Measurements from ENCODE around the gene SULT4A1. TPM values are rescaled to one million over a fixed set of nuclear protein-coding genes. Genes with fewer than 3 reads are reported as not detected.

The SULT4A1 gene
- total and polyA plus RNA-seq, 2 experiments from 2014 or later: 1.1 to 2.8 TPM

GRCh38 chr22:43862882-43863202, 529 bp upstream of the SULT4A1 start:
- peak overlapping the region; percentile 82 for H3K4me2 ChIP-seq
- H4K20me1 ChIP-seq (ENCODE audit: insufficient read depth, poor library complexity, severe bottlenecking): no peaks in the 10 kb centered on the region
- peaks cover 3% of the 10 kb centered on the region for H3K4me1 ChIP-seq (ENCODE audit: insufficient read depth)
- H3K9me2 ChIP-seq (replicated peaks; ENCODE audit: insufficient read depth): no peaks in the 10 kb centered on the region
- peak overlapping the region; percentile 60 for H2AFZ ChIP-seq
- H3K79me2 ChIP-seq: no peaks in the 10 kb centered on the region
- H3K36me3 ChIP-seq (replicated peaks; ENCODE audit: insufficient read depth, low read depth): no peaks in the 10 kb centered on the region
- no peaks in the 10 kb centered on the region for H3K9me3 ChIP-seq (ENCODE audit: low read depth)
- TF ChIP-seq EZH2phosphoT487 (IDR thresholded peaks at IDR 0.05; ENCODE audit: low read depth, severe bottlenecking, unreplicated experiment) (no peak), EZH2 (IDR thresholded peaks at IDR 0.05; ENCODE audit: borderline replicate concordance) (no peak)
- TF ChIP-seq, protein P1, sequence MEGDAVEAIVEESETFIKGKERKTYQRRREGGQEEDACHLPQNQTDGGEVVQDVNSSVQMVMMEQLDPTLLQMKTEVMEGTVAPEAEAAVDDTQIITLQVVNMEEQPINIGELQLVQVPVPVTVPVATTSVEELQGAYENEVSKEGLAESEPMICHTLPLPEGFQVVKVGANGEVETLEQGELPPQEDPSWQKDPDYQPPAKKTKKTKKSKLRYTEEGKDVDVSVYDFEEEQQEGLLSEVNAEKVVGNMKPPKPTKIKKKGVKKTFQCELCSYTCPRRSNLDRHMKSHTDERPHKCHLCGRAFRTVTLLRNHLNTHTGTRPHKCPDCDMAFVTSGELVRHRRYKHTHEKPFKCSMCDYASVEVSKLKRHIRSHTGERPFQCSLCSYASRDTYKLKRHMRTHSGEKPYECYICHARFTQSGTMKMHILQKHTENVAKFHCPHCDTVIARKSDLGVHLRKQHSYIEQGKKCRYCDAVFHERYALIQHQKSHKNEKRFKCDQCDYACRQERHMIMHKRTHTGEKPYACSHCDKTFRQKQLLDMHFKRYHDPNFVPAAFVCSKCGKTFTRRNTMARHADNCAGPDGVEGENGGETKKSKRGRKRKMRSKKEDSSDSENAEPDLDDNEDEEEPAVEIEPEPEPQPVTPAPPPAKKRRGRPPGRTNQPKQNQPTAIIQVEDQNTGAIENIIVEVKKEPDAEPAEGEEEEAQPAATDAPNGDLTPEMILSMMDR (IDR thresholded peaks at IDR 0.05; ENCODE audit: poor library complexity): no peak
- H3K4me3 ChIP-seq: no peak overlapping the region
- H3K27me3 ChIP-seq: peaks cover 36% of the 10 kb centered on the region
- WGBS (ENCODE audit: low lambda C conversion rate, missing lambda C conversion rate): 74% methylated on average over 11 of the region's 11 CpGs
- no peak overlapping the region for H3K27ac ChIP-seq
- no peak for DNase-seq (ENCODE audit: low spot score)

DNA sequence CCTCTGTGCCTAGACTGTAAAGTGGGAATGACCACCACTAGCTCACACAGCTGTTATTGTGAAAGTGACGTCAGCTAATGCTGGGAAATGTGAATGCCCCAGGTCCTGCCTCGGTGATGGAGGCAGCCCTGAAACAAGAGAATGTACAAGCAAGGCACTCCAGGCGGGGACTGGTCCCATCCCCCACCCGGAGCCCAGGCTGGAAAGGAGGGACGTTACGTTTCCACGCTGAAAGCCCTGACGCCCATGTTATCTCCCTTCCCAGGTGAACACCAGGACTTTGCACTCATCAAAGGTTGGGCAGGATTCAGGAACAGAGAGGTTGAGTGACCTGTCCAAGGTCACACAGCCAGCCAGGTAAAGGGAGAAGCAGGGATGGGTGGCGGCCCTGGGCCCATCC, 784 bp downstream of the SULT4A1 start:
- Histone ChIP-seq H3K4me3 (peak overlapping the region; percentile 20), H2AFZ (peak overlapping the region; percentile 31), H3K9me2 (replicated peaks; ENCODE audit: insufficient read depth) (no peaks in the 10 kb centered on the region), H3K27ac (no peak overlapping the region), H3K27me3 (peaks cover 36% of the 10 kb centered on the region), H3K9me3 (ENCODE audit: low read depth) (no peaks in the 10 kb centered on the region), H3K36me3 (replicated peaks; ENCODE audit: insufficient read depth, low read depth) (no peaks in the 10 kb centered on the region), H4K20me1 (ENCODE audit: insufficient read depth, poor library complexity, severe bottlenecking) (no peaks in the 10 kb centered on the region), H3K4me1 (ENCODE audit: insufficient read depth) (peaks cover 3% of the 10 kb centered on the region), H3K4me2 (peak overlapping the region; percentile 86), H3K79me2 (no peaks in the 10 kb centered on the region)
- TF ChIP-seq EZH2 (IDR thresholded peaks at IDR 0.05; ENCODE audit: borderline replicate concordance): no peak
- TF ChIP-seq, protein P1 (IDR thresholded peaks at IDR 0.05; ENCODE audit: poor library complexity): no peak
- no peak for TF ChIP-seq EZH2phosphoT487 (IDR thresholded peaks at IDR 0.05; ENCODE audit: low read depth, severe bottlenecking, unreplicated experiment)
- peak; percentile 61 for DNase-seq (ENCODE audit: low spot score)
- 24% methylated on average over 8 of the region's 9 CpGs for WGBS (ENCODE audit: low lambda C conversion rate, missing lambda C conversion rate)

DNA sequence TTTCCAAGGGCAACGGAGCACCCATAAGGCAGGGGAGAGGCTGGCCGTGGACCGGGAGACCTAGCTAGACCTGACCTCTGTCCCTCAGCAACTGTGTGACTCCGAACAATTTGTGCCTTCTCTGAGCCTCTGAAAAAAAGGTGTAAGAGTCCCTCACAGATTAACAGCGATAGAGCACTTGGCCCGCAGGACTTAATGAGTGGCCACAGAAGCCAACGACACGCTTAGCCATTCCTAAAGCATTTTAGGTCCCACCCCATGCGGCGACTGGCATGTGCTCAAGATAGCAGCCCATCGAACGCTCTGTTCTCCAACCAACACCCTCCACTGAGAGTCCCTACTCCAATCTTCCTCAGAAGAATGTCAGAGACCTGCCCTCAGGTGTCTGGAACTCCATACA, 1.5 kb downstream of the SULT4A1 start:
- no peak for TF ChIP-seq EZH2phosphoT487 (IDR thresholded peaks at IDR 0.05; ENCODE audit: low read depth, severe bottlenecking, unreplicated experiment)
- TF ChIP-seq EZH2 (IDR thresholded peaks at IDR 0.05; ENCODE audit: borderline replicate concordance): no peak
- WGBS (ENCODE audit: low lambda C conversion rate, missing lambda C conversion rate): 86% methylated on average over 12 of the region's 12 CpGs
- no peak overlapping the region for H2AFZ ChIP-seq
- H3K4me1 ChIP-seq (ENCODE audit: insufficient read depth): peaks cover 3% of the 10 kb centered on the region
- H3K36me3 ChIP-seq (replicated peaks; ENCODE audit: insufficient read depth, low read depth): no peaks in the 10 kb centered on the region
- no peak overlapping the region for H3K4me3 ChIP-seq
- H3K9me2 ChIP-seq (replicated peaks; ENCODE audit: insufficient read depth): no peaks in the 10 kb centered on the region
- no peak overlapping the region for H3K27ac ChIP-seq
- DNase-seq (ENCODE audit: low spot score): no peak
- H3K4me2 ChIP-seq: peak overlapping the region; percentile 86
- H4K20me1 ChIP-seq (ENCODE audit: insufficient read depth, poor library complexity, severe bottlenecking): no peaks in the 10 kb centered on the region
- H3K27me3 ChIP-seq: peaks cover 36% of the 10 kb centered on the region
- H3K9me3 ChIP-seq (ENCODE audit: low read depth): no peaks in the 10 kb centered on the region
- no peaks in the 10 kb centered on the region for H3K79me2 ChIP-seq

- 94% methylated on average over 11 of the region's 11 CpGs for WGBS (ENCODE audit: low lambda C conversion rate, missing lambda C conversion rate)
- H3K27ac ChIP-seq: no peak overlapping the region
- H4K20me1 ChIP-seq (ENCODE audit: insufficient read depth, poor library complexity, severe bottlenecking): no peaks in the 10 kb centered on the region
- no peaks in the 10 kb centered on the region for H3K9me3 ChIP-seq (ENCODE audit: low read depth)
- H3K9me2 ChIP-seq (replicated peaks; ENCODE audit: insufficient read depth): no peaks in the 10 kb centered on the region
- no peaks in the 10 kb centered on the region for H3K79me2 ChIP-seq
- no peak overlapping the region for H2AFZ ChIP-seq
- DNase-seq (ENCODE audit: low spot score): no peak
- H3K4me3 ChIP-seq: no peak overlapping the region
- TF ChIP-seq, protein P1 (IDR thresholded peaks at IDR 0.05; ENCODE audit: poor library complexity): no peak
- TF ChIP-seq EZH2phosphoT487 (IDR thresholded peaks at IDR 0.05; ENCODE audit: low read depth, severe bottlenecking, unreplicated experiment) (no peak), EZH2 (IDR thresholded peaks at IDR 0.05; ENCODE audit: borderline replicate concordance) (no peak)
- H3K27me3 ChIP-seq: peaks cover 30% of the 10 kb centered on the region
- H3K36me3 ChIP-seq (replicated peaks; ENCODE audit: insufficient read depth, low read depth): no peaks in the 10 kb centered on the region
- peaks cover 3% of the 10 kb centered on the region for H3K4me1 ChIP-seq (ENCODE audit: insufficient read depth)
- no peak overlapping the region for H3K4me2 ChIP-seq
Observed at GRCh38 chr22:43860126-43860525, 2.2 kb downstream of the SULT4A1 start.

Measured in hepatocyte (in vitro differentiated cells).